ENCODE data around the gene CSRNP3. TPM values are rescaled to one million over a fixed set of nuclear protein-coding genes. Genes with fewer than 3 reads are reported as not detected.

CSRNP3 gene
- total and polyA plus RNA-seq, 4 donors = 0.20 to 5.4 (median 2.1) TPM

- intact Hi-C loops (cut with DNase I) = no loop called here
- no peak overlapping the region for H3K4me3 ChIP-seq (ENCODE audit: low read length in 2 of 2)
- H3K27ac ChIP-seq (ENCODE audit: low read depth in 1 of 2, low read length in 2 of 2) = no peak overlapping the region
- H3K36me3 ChIP-seq (ENCODE audit: control insufficient read depth in 1 of 2, insufficient read depth in 2 of 2, low read length in 1 of 2) = no peaks in the 10 kb centered on the region
- 55 to 74% methylated on average over 3 of the region's 3 CpGs for WGBS, 2 donors
- DNase-seq = no peak
- H3K4me1 ChIP-seq (ENCODE audit: control insufficient read depth in 1 of 2, insufficient read depth in 2 of 2, low read length in 2 of 2) = no peaks in the 10 kb centered on the region
- no peak for ATAC-seq (ENCODE audit: low FRiP score)
- H3K9me3 ChIP-seq (ENCODE audit: control insufficient read depth, low read length) = no peaks in the 10 kb centered on the region
- no peaks in the 10 kb centered on the region for H3K27me3 ChIP-seq (ENCODE audit: control insufficient read depth in 1 of 2, insufficient read depth in 2 of 2, low read length in 1 of 2)
Observed at GRCh38 chr2:165633431-165633830, 163.9 kb downstream of the CSRNP3 start.

DNA sequence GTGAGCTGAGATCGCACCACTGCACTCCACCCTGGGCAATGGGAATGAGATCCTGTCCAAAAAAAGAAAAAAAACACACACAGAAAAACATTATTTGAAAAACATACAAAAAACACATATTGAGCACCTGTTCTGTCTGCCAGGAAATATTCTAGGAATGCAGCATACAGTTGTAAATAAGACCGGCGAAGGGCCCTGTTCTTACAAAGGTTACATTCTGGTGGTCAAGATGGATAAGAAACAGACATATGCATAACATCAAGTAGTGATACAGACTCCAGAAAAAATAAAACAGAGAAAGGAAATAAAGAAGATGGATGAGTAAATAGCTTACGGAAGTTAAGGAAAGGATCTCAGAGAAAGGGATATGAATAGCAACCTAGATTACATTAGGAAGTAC lies 164.8 kb downstream of the CSRNP3 start:
- no peak overlapping the region for H3K4me3 ChIP-seq (ENCODE audit: low read length in 2 of 2)
- H3K36me3 ChIP-seq (ENCODE audit: control insufficient read depth in 1 of 2, insufficient read depth in 2 of 2, low read length in 1 of 2) = no peaks in the 10 kb centered on the region
- no peaks in the 10 kb centered on the region for H3K27me3 ChIP-seq (ENCODE audit: control insufficient read depth in 1 of 2, insufficient read depth in 2 of 2, low read length in 1 of 2)
- no peaks in the 10 kb centered on the region for H3K9me3 ChIP-seq (ENCODE audit: control insufficient read depth, low read length)
- no peak overlapping the region for H3K27ac ChIP-seq (ENCODE audit: low read depth in 1 of 2, low read length in 2 of 2)
- intact Hi-C loops (cut with DNase I) = no loop called here
- ATAC-seq (ENCODE audit: low FRiP score) (no peak), DNase-seq (no peak)
- H3K4me1 ChIP-seq (ENCODE audit: control insufficient read depth in 1 of 2, insufficient read depth in 2 of 2, low read length in 2 of 2) = no peaks in the 10 kb centered on the region
- 66 to 78% methylated on average over 4 of the region's 4 CpGs for WGBS, 2 donors

- no peaks in the 10 kb centered on the region for H3K36me3 ChIP-seq (ENCODE audit: control insufficient read depth in 1 of 2, insufficient read depth in 2 of 2, low read length in 1 of 2)
- H3K27ac ChIP-seq (ENCODE audit: low read depth in 1 of 2, low read length in 2 of 2) = no peak overlapping the region
- no peaks in the 10 kb centered on the region for H3K9me3 ChIP-seq (ENCODE audit: control insufficient read depth, low read length)
- ATAC-seq (ENCODE audit: low FRiP score) = peak; percentile 72
- no peaks in the 10 kb centered on the region for H3K27me3 ChIP-seq (ENCODE audit: control insufficient read depth in 1 of 2, insufficient read depth in 2 of 2, low read length in 1 of 2)
- intact Hi-C loops (cut with DNase I) = no loop called here
- peak in 1 of 2 donors; percentile 44 for DNase-seq
- H3K4me3 ChIP-seq (ENCODE audit: low read length in 2 of 2) = no peak overlapping the region
- WGBS, 2 donors = 1 to 8% methylated on average over 4 of the region's 4 CpGs
- no peaks in the 10 kb centered on the region for H3K4me1 ChIP-seq (ENCODE audit: control insufficient read depth in 1 of 2, insufficient read depth in 2 of 2, low read length in 2 of 2)
Observed at GRCh38 chr2:165634855-165635254, 165.4 kb downstream of the CSRNP3 start.

DNA sequence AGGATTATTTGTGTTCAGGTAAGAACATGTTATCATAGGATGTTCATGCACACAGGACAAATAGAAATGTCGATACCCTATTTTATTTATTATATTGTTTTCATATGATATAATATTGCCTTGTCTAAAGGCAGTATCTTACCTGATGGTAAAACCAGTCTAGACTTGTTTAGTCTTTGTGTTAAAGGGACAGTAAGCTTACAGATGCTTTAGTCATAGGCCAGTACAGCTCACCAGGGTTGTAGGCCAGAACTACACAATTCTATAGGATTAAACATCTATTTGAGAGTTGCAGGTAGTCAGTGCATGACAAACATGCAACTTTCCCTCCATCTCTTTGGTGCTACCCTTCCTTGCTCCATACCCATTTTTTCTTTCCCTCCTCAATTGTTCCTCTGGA lies 166.0 kb downstream of the CSRNP3 start:
- ATAC-seq (ENCODE audit: low FRiP score) (no peak), DNase-seq (no peak)
- H3K4me3 ChIP-seq (ENCODE audit: low read length in 2 of 2) = no peak overlapping the region
- intact Hi-C loops (cut with DNase I) = no loop called here
- H3K27ac ChIP-seq (ENCODE audit: low read depth in 1 of 2, low read length in 2 of 2) = no peak overlapping the region
- H3K9me3 ChIP-seq (ENCODE audit: control insufficient read depth, low read length) = no peaks in the 10 kb centered on the region
- no peaks in the 10 kb centered on the region for H3K27me3 ChIP-seq (ENCODE audit: control insufficient read depth in 1 of 2, insufficient read depth in 2 of 2, low read length in 1 of 2)
- no peaks in the 10 kb centered on the region for H3K4me1 ChIP-seq (ENCODE audit: control insufficient read depth in 1 of 2, insufficient read depth in 2 of 2, low read length in 2 of 2)
- H3K36me3 ChIP-seq (ENCODE audit: control insufficient read depth in 1 of 2, insufficient read depth in 2 of 2, low read length in 1 of 2) = no peaks in the 10 kb centered on the region
- 92 to 94% methylated on average over 1 of the region's 1 CpG for WGBS, 2 donors

DNA sequence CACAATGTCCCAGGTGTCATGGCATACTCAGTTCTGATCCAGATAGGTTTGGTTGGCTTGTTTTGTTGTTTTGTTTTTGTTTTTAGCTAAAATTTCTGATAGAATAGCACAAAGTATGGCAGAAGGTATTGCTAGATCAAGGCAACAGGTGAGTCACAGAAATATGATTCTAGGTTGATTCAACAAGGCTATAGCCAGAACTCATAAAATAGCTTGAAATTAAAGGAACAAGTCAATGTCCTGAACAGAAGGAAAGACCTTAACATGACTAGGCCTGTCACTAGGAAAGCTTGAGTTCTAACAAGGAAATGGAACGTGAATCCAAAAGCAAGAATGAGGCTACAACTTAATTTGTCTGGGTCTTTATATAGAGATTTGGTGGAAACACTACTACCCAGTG lies 167.5 kb downstream of the CSRNP3 start:
- no peaks in the 10 kb centered on the region for H3K36me3 ChIP-seq (ENCODE audit: control insufficient read depth in 1 of 2, insufficient read depth in 2 of 2, low read length in 1 of 2)
- 97 to 100% methylated on average over 1 of the region's 1 CpG for WGBS, 2 donors

DNA sequence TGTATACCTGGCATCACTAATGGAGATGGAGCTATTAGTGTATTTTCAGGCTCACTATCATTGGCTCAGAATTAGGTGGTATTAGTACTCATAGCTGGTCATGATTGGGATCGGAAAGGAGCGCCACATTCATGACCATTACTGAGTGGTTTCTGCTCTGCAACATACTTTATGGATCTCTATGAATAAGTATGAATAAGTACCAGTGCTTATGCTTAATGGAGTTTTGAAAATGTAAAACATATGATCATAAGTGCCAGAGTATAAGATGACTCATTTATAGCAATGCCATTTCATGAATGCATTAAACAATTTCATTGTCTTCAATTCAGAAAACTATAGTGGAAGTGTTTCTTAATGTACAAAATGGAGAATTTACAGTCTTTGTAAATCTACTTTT lies 167.9 kb downstream of the CSRNP3 start:
- Histone ChIP-seq H3K36me3 (ENCODE audit: control insufficient read depth in 1 of 2, insufficient read depth in 2 of 2, low read length in 1 of 2) (no peaks in the 10 kb centered on the region), H3K4me1 (ENCODE audit: control insufficient read depth in 1 of 2, insufficient read depth in 2 of 2, low read length in 2 of 2) (no peaks in the 10 kb centered on the region), H3K27ac (ENCODE audit: low read depth in 1 of 2, low read length in 2 of 2) (no peak overlapping the region), H3K4me3 (ENCODE audit: low read length in 2 of 2) (no peak overlapping the region), H3K27me3 (ENCODE audit: control insufficient read depth in 1 of 2, insufficient read depth in 2 of 2, low read length in 1 of 2) (no peaks in the 10 kb centered on the region), H3K9me3 (ENCODE audit: control insufficient read depth, low read length) (no peaks in the 10 kb centered on the region)
- DNase-seq (no peak), ATAC-seq (ENCODE audit: low FRiP score) (no peak)
- WGBS, 2 donors = 97 to 99% methylated on average over 2 of the region's 2 CpGs
- intact Hi-C loops (cut with DNase I) = no loop called here

More for the DNA sequence above, 167.5 kb downstream of the CSRNP3 start:
- Histone ChIP-seq H3K27ac (ENCODE audit: low read depth in 1 of 2, low read length in 2 of 2) (no peak overlapping the region), H3K4me3 (ENCODE audit: low read length in 2 of 2) (no peak overlapping the region), H3K4me1 (ENCODE audit: control insufficient read depth in 1 of 2, insufficient read depth in 2 of 2, low read length in 2 of 2) (no peaks in the 10 kb centered on the region), H3K27me3 (ENCODE audit: control insufficient read depth in 1 of 2, insufficient read depth in 2 of 2, low read length in 1 of 2) (no peaks in the 10 kb centered on the region), H3K9me3 (ENCODE audit: control insufficient read depth, low read length) (no peaks in the 10 kb centered on the region)
- DNase-seq (no peak), ATAC-seq (ENCODE audit: low FRiP score) (no peak)
- intact Hi-C loops (cut with DNase I) = no loop called here

DNA sequence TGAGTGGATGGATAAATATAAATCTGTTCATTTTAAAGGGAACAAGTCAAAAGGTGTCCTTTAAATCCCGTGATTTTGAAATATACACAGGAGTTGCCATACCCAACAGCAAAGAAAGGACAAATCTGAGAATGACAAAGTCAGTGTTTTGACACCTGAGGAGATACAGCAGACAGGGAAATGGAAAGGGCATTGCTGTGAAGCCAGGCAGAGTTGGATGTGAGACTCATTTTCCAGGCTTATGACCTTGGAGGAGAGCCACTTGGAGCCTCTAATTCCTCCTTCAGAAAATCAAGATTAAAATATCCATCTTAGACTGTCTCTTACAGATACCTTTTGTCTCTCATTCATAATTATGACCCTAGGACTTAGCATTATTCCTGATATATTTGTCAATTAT lies 170.0 kb downstream of the CSRNP3 start:
- Histone ChIP-seq H3K27me3 (ENCODE audit: control insufficient read depth in 1 of 2, insufficient read depth in 2 of 2, low read length in 1 of 2) (no peaks in the 10 kb centered on the region), H3K36me3 (ENCODE audit: control insufficient read depth in 1 of 2, insufficient read depth in 2 of 2, low read length in 1 of 2) (no peaks in the 10 kb centered on the region), H3K4me3 (ENCODE audit: low read length in 2 of 2) (no peak overlapping the region), H3K9me3 (ENCODE audit: control insufficient read depth, low read length) (no peaks in the 10 kb centered on the region), H3K27ac (ENCODE audit: low read depth in 1 of 2, low read length in 2 of 2) (no peak overlapping the region), H3K4me1 (ENCODE audit: control insufficient read depth in 1 of 2, insufficient read depth in 2 of 2, low read length in 2 of 2) (no peaks in the 10 kb centered on the region)
- DNase-seq (no peak), ATAC-seq (ENCODE audit: low FRiP score) (no peak)
- 83 to 87% methylated on average over 1 of the region's 1 CpG for WGBS, 2 donors
- intact Hi-C loops (cut with DNase I) = no loop called here

GRCh38 chr2:165640247-165640929 lies 170.9 kb downstream of the CSRNP3 start:
- DNase-seq = no peak
- Histone ChIP-seq H3K9me3 (ENCODE audit: control insufficient read depth, low read length) (no peaks in the 10 kb centered on the region), H3K27ac (ENCODE audit: low read depth in 1 of 2, low read length in 2 of 2) (no peak overlapping the region), H3K4me3 (ENCODE audit: low read length in 2 of 2) (no peak overlapping the region), H3K4me1 (ENCODE audit: control insufficient read depth in 1 of 2, insufficient read depth in 2 of 2, low read length in 2 of 2) (no peaks in the 10 kb centered on the region), H3K36me3 (ENCODE audit: control insufficient read depth in 1 of 2, insufficient read depth in 2 of 2, low read length in 1 of 2) (no peaks in the 10 kb centered on the region), H3K27me3 (ENCODE audit: control insufficient read depth in 1 of 2, insufficient read depth in 2 of 2, low read length in 1 of 2) (no peaks in the 10 kb centered on the region)
- no peak for ATAC-seq (ENCODE audit: low FRiP score)
- intact Hi-C loops (cut with DNase I) = no loop called here
- WGBS, 2 donors = 54 to 66% methylated on average over 3 of the region's 3 CpGs

DNA sequence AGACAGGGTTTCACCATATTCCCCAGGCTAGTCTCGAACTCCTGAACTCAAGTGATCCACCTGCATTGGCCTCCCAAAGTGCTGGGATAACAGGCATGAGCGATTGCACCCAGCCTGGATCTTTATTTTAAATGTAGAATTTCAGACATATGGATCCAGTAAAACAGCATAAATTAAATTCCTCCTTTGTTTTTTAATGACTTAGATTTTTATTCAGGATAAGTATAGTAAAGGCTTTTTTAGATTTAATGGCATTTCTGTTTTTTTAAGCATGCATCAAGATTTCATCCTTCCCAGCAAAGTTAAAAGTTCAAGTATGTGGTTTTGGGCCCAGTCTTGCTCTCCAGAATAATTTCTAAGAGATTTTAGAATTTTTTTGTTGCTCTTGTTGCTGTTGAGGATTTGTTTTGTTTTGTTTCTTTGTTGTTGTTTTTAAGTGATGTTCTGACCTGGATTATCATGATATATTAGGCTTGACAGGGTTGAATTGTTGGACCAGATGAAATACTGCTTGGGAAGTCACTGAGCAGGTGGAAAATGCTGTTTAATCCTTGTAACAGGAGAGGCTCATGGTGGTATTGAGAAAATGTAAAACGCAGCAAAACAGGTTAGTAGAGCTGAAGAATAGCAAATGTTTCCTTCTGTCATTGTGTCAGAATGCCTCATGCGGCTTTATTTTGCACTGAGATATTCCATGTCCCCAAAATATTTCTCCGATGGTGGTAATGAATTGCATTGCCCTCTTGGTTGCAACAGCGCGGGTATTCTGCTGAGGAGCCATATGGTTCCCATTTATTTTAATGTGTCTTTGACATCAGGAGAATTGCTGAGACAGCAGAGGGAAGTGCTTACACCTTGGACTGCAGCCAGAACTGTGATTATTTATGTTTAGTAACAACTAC lies 176.7 kb downstream of the CSRNP3 start:
- no peaks in the 10 kb centered on the region for H3K9me3 ChIP-seq (ENCODE audit: control insufficient read depth, low read length)
- no peaks in the 10 kb centered on the region for H3K27me3 ChIP-seq (ENCODE audit: control insufficient read depth in 1 of 2, insufficient read depth in 2 of 2, low read length in 1 of 2)
- no peak for ATAC-seq (ENCODE audit: low FRiP score)
- no peak for DNase-seq
- no peak overlapping the region for H3K27ac ChIP-seq (ENCODE audit: low read depth in 1 of 2, low read length in 2 of 2)
- no peaks in the 10 kb centered on the region for H3K4me1 ChIP-seq (ENCODE audit: control insufficient read depth in 1 of 2, insufficient read depth in 2 of 2, low read length in 2 of 2)
- H3K4me3 ChIP-seq (ENCODE audit: low read length in 2 of 2) = no peak overlapping the region
- no peaks in the 10 kb centered on the region for H3K36me3 ChIP-seq (ENCODE audit: control insufficient read depth in 1 of 2, insufficient read depth in 2 of 2, low read length in 1 of 2)
- intact Hi-C loops (cut with DNase I) = no loop called here
- 83 to 90% methylated on average over 7 of the region's 7 CpGs for WGBS, 2 donors
